Measurements from ENCODE around the gene AIG1.
"Not testable (repeated sequence)": the region's sequence is repeated elsewhere in the genome, so short reads cannot be mapped to it uniquely, and the experiment has no call there.

Gene AIG1

DNA sequence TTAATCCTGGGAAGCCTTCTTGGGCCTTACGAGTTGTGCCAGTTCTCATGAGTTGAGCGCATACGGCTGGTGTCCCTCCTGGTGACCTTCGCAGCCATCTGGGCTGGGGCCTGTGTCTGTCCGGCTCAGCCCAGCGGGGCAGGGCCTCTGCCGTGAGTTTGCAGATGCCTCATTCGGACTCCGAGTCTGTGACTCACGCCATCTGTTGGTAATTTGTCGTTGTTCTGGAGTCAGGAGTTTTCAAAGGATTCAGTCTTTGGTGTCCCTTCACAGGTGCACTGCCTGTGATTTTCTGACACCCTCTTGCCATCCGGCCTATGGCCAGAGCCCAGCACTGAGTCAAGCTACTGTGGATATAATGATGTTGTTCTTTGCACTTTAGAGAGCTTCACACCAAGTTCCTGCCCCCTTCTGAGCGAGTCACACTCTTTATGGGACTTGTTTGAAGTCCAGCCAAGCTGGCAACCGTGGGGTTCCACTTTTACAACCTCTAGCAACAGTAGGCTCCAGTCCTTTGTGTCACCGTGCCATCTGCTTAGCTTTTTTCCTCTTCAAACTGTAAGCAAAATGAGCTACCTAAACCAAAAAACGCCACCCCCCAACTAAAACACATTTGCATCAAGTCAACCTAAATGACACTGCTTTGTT is 175.6 kb downstream of the AIG1 start:
- Histone ChIP-seq H3K27ac (ENCODE audit: low read length) (no peak overlapping the region), H3K4me3 (ENCODE audit: low read depth in 1 of 2, low read length in 2 of 2) (no peak overlapping the region), H3K4me1 (ENCODE audit: control insufficient read depth in 1 of 2, insufficient read depth in 2 of 2, low read length in 2 of 2) (no peaks in the 10 kb centered on the region), H3K36me3 (ENCODE audit: control insufficient read depth in 1 of 2, insufficient read depth in 2 of 2, low read length in 2 of 2) (peaks cover 0 to 3% of the 10 kb centered on the region in 2 donors), H3K27me3 (ENCODE audit: low read depth, low read length) (no peaks in the 10 kb centered on the region), H3K9me3 (ENCODE audit: control insufficient read depth in 1 of 2, low read length in 2 of 2) (no peaks in the 10 kb centered on the region)

GRCh38 chr6:143238306-143238705 is 177.6 kb downstream of the AIG1 start:
- Histone ChIP-seq H3K9me3 (ENCODE audit: control insufficient read depth in 1 of 2, low read length in 2 of 2) (no peaks in the 10 kb centered on the region), H3K27me3 (ENCODE audit: low read depth, low read length) (no peaks in the 10 kb centered on the region), H3K4me3 (ENCODE audit: low read depth in 1 of 2, low read length in 2 of 2) (no peak overlapping the region), H3K27ac (ENCODE audit: low read length) (no peak overlapping the region), H3K36me3 (ENCODE audit: control insufficient read depth in 1 of 2, insufficient read depth in 2 of 2, low read length in 2 of 2) (peaks cover 0 to 3% of the 10 kb centered on the region in 2 donors), H3K4me1 (ENCODE audit: control insufficient read depth in 1 of 2, insufficient read depth in 2 of 2, low read length in 2 of 2) (no peaks in the 10 kb centered on the region)

- Histone ChIP-seq H3K27ac (ENCODE audit: low read length) (no peak overlapping the region), H3K4me1 (ENCODE audit: control insufficient read depth in 1 of 2, insufficient read depth in 2 of 2, low read length in 2 of 2) (no peaks in the 10 kb centered on the region), H3K36me3 (ENCODE audit: control insufficient read depth in 1 of 2, insufficient read depth in 2 of 2, low read length in 2 of 2) (peaks cover 0 to 3% of the 10 kb centered on the region in 2 donors), H3K4me3 (ENCODE audit: low read depth in 1 of 2, low read length in 2 of 2) (no peak overlapping the region), H3K9me3 (ENCODE audit: control insufficient read depth in 1 of 2, low read length in 2 of 2) (no peaks in the 10 kb centered on the region), H3K27me3 (ENCODE audit: low read depth, low read length) (no peaks in the 10 kb centered on the region)
Observed at GRCh38 chr6:143241111-143241510, 180.4 kb downstream of the AIG1 start.

DNA sequence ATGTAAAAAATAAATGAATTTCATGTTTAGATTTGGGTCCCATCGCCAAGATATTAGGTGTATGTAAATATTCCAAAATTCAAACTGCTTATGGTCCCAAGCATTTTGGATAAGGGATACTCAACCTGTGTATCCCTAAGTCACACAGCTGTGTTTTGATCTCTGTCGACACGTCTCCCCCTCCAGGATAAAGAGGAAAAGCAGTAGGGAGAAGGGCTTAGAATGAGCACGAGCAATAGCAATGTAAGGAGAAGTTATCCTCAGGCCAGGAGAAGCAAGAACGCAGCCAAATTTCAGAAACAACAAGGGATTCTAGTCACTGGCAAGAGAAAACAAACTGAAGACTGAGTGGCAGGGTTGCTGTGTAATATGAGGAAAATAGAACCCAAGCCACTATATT is 181.2 kb downstream of the AIG1 start:
- peaks cover 0 to 3% of the 10 kb centered on the region in 2 donors for H3K36me3 ChIP-seq (ENCODE audit: control insufficient read depth in 1 of 2, insufficient read depth in 2 of 2, low read length in 2 of 2)
- no peaks in the 10 kb centered on the region for H3K27me3 ChIP-seq (ENCODE audit: low read depth, low read length)
- H3K9me3 ChIP-seq (ENCODE audit: control insufficient read depth in 1 of 2, low read length in 2 of 2): no peaks in the 10 kb centered on the region
- H3K4me1 ChIP-seq (ENCODE audit: control insufficient read depth in 1 of 2, insufficient read depth in 2 of 2, low read length in 2 of 2): no peaks in the 10 kb centered on the region
- no peak overlapping the region for H3K4me3 ChIP-seq (ENCODE audit: low read depth in 1 of 2, low read length in 2 of 2)
- no peak overlapping the region for H3K27ac ChIP-seq (ENCODE audit: low read length)

DNA sequence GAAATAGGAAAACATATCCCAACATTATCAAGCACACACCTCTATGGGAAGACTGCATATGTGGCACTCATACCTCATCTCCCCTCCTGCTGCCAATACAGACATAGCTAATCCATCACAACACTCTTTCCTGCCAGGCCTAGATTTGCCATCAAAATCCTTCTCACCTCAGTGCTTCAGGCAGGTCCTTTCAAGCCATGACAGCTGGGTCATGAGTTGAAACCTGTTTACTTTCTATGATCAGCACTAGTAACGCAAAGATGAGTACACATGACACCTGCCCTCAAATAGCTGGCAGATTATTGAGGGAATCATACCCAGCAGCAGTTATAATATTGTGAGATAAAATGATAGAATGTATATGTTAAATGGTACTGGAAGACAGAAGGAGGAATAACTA is 183.1 kb downstream of the AIG1 start:
- no peaks in the 10 kb centered on the region for H3K36me3 ChIP-seq (ENCODE audit: control insufficient read depth in 1 of 2, insufficient read depth in 2 of 2, low read length in 2 of 2)
- peaks cover 0 to 6% of the 10 kb centered on the region in 2 donors for H3K4me1 ChIP-seq (ENCODE audit: control insufficient read depth in 1 of 2, insufficient read depth in 2 of 2, low read length in 2 of 2)
- H3K27me3 ChIP-seq (ENCODE audit: low read depth, low read length): no peaks in the 10 kb centered on the region

GRCh38 chr6:143245656-143246055 is 185.0 kb downstream of the AIG1 start:
- Histone ChIP-seq H3K4me3 (ENCODE audit: low read depth in 1 of 2, low read length in 2 of 2) (no peak overlapping the region), H3K27ac (ENCODE audit: low read length) (no peak overlapping the region), H3K36me3 (ENCODE audit: control insufficient read depth in 1 of 2, insufficient read depth in 2 of 2, low read length in 2 of 2) (no peaks in the 10 kb centered on the region), H3K27me3 (ENCODE audit: low read depth, low read length) (no peaks in the 10 kb centered on the region), H3K4me1 (ENCODE audit: control insufficient read depth in 1 of 2, insufficient read depth in 2 of 2, low read length in 2 of 2) (peaks cover 0 to 6% of the 10 kb centered on the region in 2 donors), H3K9me3 (ENCODE audit: control insufficient read depth in 1 of 2, low read length in 2 of 2) (no peaks in the 10 kb centered on the region)

More for the DNA sequence above, 183.1 kb downstream of the AIG1 start:
- no peak overlapping the region for H3K27ac ChIP-seq (ENCODE audit: low read length)
- H3K4me3 ChIP-seq (ENCODE audit: low read depth in 1 of 2, low read length in 2 of 2): no peak overlapping the region
- no peaks in the 10 kb centered on the region for H3K9me3 ChIP-seq (ENCODE audit: control insufficient read depth in 1 of 2, low read length in 2 of 2)

- H3K36me3 ChIP-seq (ENCODE audit: control insufficient read depth in 1 of 2, insufficient read depth in 2 of 2, low read length in 2 of 2); H3K27ac ChIP-seq (ENCODE audit: low read length); H3K4me1 ChIP-seq (ENCODE audit: control insufficient read depth in 1 of 2, insufficient read depth in 2 of 2, low read length in 2 of 2); H3K27me3 ChIP-seq (ENCODE audit: low read depth, low read length); H3K9me3 ChIP-seq (ENCODE audit: control insufficient read depth in 1 of 2, low read length in 2 of 2); H3K4me3 ChIP-seq (ENCODE audit: low read depth in 1 of 2, low read length in 2 of 2): not testable (repeated sequence)
Observed at GRCh38 chr6:143246166-143246775, 185.6 kb downstream of the AIG1 start.

DNA sequence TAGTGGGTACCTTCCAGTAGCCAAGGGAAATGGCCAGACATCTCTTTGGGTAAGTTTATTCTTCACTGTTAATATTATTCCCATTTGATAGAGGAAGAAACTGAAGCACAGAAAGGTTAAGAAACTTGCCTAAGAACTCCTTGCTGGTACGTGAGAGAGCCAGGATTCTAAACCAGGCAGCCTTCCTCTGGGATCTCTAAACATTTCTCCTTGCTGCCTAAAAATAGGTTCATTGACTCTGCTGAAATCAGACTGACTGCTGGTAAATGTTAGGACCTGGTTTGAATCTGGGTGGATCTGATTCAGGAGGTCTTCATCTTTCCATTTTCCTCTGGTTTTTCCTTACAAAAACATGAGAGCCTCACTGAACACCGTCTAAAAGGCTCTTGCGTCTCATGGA is 186.9 kb downstream of the AIG1 start:
- Histone ChIP-seq H3K4me3 (ENCODE audit: low read depth in 1 of 2, low read length in 2 of 2) (no peak overlapping the region), H3K9me3 (ENCODE audit: control insufficient read depth in 1 of 2, low read length in 2 of 2) (no peaks in the 10 kb centered on the region), H3K36me3 (ENCODE audit: control insufficient read depth in 1 of 2, insufficient read depth in 2 of 2, low read length in 2 of 2) (no peaks in the 10 kb centered on the region), H3K27ac (ENCODE audit: low read length) (no peak overlapping the region), H3K4me1 (ENCODE audit: control insufficient read depth in 1 of 2, insufficient read depth in 2 of 2, low read length in 2 of 2) (peaks cover 0 to 6% of the 10 kb centered on the region in 2 donors), H3K27me3 (ENCODE audit: low read depth, low read length) (no peaks in the 10 kb centered on the region)

- H3K4me1 ChIP-seq (ENCODE audit: control insufficient read depth in 1 of 2, insufficient read depth in 2 of 2, low read length in 2 of 2): peaks cover 0 to 6% of the 10 kb centered on the region in 2 donors
- no peaks in the 10 kb centered on the region for H3K36me3 ChIP-seq (ENCODE audit: control insufficient read depth in 1 of 2, insufficient read depth in 2 of 2, low read length in 2 of 2)
- H3K4me3 ChIP-seq (ENCODE audit: low read depth in 1 of 2, low read length in 2 of 2): no peak overlapping the region
- no peak overlapping the region for H3K27ac ChIP-seq (ENCODE audit: low read length)
- no peaks in the 10 kb centered on the region for H3K9me3 ChIP-seq (ENCODE audit: control insufficient read depth in 1 of 2, low read length in 2 of 2)
- no peaks in the 10 kb centered on the region for H3K27me3 ChIP-seq (ENCODE audit: low read depth, low read length)
Observed at GRCh38 chr6:143248359-143248758, 187.7 kb downstream of the AIG1 start.

GRCh38 chr6:143251288-143251687 is 190.6 kb downstream of the AIG1 start:
- no peaks in the 10 kb centered on the region for H3K27me3 ChIP-seq (ENCODE audit: low read depth, low read length)
- no peak overlapping the region for H3K27ac ChIP-seq (ENCODE audit: low read length)
- peaks cover 0 to 11% of the 10 kb centered on the region in 2 donors for H3K4me1 ChIP-seq (ENCODE audit: control insufficient read depth in 1 of 2, insufficient read depth in 2 of 2, low read length in 2 of 2)
- H3K4me3 ChIP-seq (ENCODE audit: low read depth in 1 of 2, low read length in 2 of 2): no peak overlapping the region
- no peaks in the 10 kb centered on the region for H3K9me3 ChIP-seq (ENCODE audit: control insufficient read depth in 1 of 2, low read length in 2 of 2)
- no peaks in the 10 kb centered on the region for H3K36me3 ChIP-seq (ENCODE audit: control insufficient read depth in 1 of 2, insufficient read depth in 2 of 2, low read length in 2 of 2)

DNA sequence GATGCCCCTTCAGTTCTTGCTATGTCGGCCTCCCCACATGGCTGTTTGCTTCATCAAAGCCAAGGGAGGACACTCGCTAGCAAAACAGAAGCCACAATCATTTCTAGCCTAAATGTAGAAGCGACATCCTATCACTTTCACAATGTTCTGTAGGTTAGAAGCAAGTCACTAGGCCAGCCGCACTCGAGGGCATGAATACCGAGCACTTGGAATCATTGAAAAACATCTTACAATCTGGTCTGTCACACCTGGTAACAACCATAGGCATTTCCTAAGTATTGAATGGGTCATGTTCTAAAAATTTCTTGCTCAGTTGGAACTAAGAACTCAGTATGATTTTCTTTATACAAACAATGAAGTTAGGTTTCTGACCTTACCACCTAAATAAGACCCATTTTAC is 192.3 kb downstream of the AIG1 start:
- Histone ChIP-seq H3K27ac (ENCODE audit: low read length) (no peak overlapping the region), H3K27me3 (ENCODE audit: low read depth, low read length) (no peaks in the 10 kb centered on the region), H3K4me3 (ENCODE audit: low read depth in 1 of 2, low read length in 2 of 2) (no peak overlapping the region), H3K9me3 (ENCODE audit: control insufficient read depth in 1 of 2, low read length in 2 of 2) (no peaks in the 10 kb centered on the region), H3K4me1 (ENCODE audit: control insufficient read depth in 1 of 2, insufficient read depth in 2 of 2, low read length in 2 of 2) (peaks cover 0 to 5% of the 10 kb centered on the region in 2 donors), H3K36me3 (ENCODE audit: control insufficient read depth in 1 of 2, insufficient read depth in 2 of 2, low read length in 2 of 2) (no peaks in the 10 kb centered on the region)

DNA sequence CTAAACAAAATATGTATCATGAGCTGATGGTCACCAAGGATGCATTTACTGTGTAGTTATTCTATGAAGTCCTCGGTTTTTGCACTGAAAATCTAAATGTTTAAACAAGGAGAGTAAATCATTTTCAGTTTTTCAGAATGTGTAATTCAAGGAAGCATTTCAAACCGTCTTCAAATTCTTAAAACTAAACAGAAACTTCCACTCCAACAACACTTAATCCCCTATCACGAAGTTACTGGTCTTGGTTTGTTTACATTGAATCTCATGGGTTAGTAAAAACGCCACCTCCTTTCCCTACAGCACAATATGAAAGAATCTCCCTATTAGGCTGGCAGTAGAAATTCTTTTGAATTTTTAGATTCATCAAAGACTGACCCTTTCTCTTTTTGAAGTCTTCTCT is 192.9 kb downstream of the AIG1 start:
- peaks cover 0 to 5% of the 10 kb centered on the region in 2 donors for H3K4me1 ChIP-seq (ENCODE audit: control insufficient read depth in 1 of 2, insufficient read depth in 2 of 2, low read length in 2 of 2)
- H3K4me3 ChIP-seq (ENCODE audit: low read depth in 1 of 2, low read length in 2 of 2): no peak overlapping the region
- no peaks in the 10 kb centered on the region for H3K9me3 ChIP-seq (ENCODE audit: control insufficient read depth in 1 of 2, low read length in 2 of 2)
- H3K27ac ChIP-seq (ENCODE audit: low read length): no peak overlapping the region
- H3K36me3 ChIP-seq (ENCODE audit: control insufficient read depth in 1 of 2, insufficient read depth in 2 of 2, low read length in 2 of 2): no peaks in the 10 kb centered on the region
- H3K27me3 ChIP-seq (ENCODE audit: low read depth, low read length): no peaks in the 10 kb centered on the region
